PFSK-1 (cell line): ENCODE data around the gene RUNX1.

Source experiments
- POLR2AphosphoS5 ChIP-seq: IDR thresholded peaks from 2 replicates; pipeline ENCODE4 v1.6.1; 2012; ENCODE audit warnings: low read depth, mild to moderate bottlenecking, control low read depth, low read length, moderate library complexity
- SIN3A ChIP-seq: IDR thresholded peaks from 2 replicates; pipeline ENCODE4 v1.6.1; 2012; ENCODE audit warnings: mild to moderate bottlenecking, low read length, moderate library complexity, borderline replicate concordance; ENCODE audit not compliant: insufficient read depth
- TAF1 ChIP-seq: IDR thresholded peaks from 2 replicates; pipeline ENCODE4 v1.6.1; 2012; ENCODE audit warnings: low read length, control low read depth, borderline replicate concordance; ENCODE audit not compliant: insufficient read depth
- TF ChIP-seq, protein P1 (sequence below), 2 experiments: IDR thresholded peaks; 2 replicates each; pipeline versions ENCODE4 v1.6.1 to v1.8.0; 2011 to 2012; ENCODE audit warnings: low read depth in 2 of 2, low read length in 2 of 2, control low read depth in 1 of 2, inconsistent platforms in 1 of 2, mild to moderate bottlenecking in 1 of 2, moderate library complexity in 1 of 2; ENCODE audit not compliant: insufficient read depth in 1 of 2

DNA sequence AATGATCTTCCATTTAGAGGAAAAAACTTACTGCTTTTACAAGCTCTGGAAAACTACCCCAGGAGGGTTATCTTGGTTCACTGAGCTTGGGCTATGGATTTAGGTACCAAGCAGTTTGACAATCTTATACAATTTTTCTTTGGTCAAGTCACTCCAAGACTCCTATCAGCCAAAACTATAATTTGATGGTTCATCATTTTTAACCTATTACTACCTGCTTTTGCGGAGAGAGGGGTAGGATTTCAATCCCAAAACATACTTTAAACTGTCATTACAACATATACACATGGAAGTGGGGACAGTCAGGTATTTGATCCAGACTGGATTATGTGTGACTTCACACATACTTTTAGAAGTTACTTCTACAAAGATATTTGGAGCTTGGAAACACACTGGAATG lies 71.8 kb downstream of the RUNX1 start:
- TF ChIP-seq TAF1 = no peak
- TF ChIP-seq, protein P1, sequence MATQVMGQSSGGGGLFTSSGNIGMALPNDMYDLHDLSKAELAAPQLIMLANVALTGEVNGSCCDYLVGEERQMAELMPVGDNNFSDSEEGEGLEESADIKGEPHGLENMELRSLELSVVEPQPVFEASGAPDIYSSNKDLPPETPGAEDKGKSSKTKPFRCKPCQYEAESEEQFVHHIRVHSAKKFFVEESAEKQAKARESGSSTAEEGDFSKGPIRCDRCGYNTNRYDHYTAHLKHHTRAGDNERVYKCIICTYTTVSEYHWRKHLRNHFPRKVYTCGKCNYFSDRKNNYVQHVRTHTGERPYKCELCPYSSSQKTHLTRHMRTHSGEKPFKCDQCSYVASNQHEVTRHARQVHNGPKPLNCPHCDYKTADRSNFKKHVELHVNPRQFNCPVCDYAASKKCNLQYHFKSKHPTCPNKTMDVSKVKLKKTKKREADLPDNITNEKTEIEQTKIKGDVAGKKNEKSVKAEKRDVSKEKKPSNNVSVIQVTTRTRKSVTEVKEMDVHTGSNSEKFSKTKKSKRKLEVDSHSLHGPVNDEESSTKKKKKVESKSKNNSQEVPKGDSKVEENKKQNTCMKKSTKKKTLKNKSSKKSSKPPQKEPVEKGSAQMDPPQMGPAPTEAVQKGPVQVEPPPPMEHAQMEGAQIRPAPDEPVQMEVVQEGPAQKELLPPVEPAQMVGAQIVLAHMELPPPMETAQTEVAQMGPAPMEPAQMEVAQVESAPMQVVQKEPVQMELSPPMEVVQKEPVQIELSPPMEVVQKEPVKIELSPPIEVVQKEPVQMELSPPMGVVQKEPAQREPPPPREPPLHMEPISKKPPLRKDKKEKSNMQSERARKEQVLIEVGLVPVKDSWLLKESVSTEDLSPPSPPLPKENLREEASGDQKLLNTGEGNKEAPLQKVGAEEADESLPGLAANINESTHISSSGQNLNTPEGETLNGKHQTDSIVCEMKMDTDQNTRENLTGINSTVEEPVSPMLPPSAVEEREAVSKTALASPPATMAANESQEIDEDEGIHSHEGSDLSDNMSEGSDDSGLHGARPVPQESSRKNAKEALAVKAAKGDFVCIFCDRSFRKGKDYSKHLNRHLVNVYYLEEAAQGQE (IDR thresholded peaks at IDR 0.05; ENCODE audit: insufficient read depth in 1 of 2, low read depth in 2 of 2, low read length in 2 of 2) = no peak
- no peak for TF ChIP-seq POLR2AphosphoS5
- no peak for TF ChIP-seq SIN3A
